GM21619 (cell line): ENCODE results near the gene MYORG.
"Not testable (repeated sequence)": the region's sequence is repeated elsewhere in the genome, so short reads cannot be mapped to it uniquely, and the experiment has no call there.

Experiments used
- ATAC-seq: cut with Tn5 transposase; IDR thresholded peaks from one replicate; pipeline ENCODE4 v1.9.1; 2021; ENCODE audit not compliant: unreplicated experiment

Gene MYORG

DNA sequence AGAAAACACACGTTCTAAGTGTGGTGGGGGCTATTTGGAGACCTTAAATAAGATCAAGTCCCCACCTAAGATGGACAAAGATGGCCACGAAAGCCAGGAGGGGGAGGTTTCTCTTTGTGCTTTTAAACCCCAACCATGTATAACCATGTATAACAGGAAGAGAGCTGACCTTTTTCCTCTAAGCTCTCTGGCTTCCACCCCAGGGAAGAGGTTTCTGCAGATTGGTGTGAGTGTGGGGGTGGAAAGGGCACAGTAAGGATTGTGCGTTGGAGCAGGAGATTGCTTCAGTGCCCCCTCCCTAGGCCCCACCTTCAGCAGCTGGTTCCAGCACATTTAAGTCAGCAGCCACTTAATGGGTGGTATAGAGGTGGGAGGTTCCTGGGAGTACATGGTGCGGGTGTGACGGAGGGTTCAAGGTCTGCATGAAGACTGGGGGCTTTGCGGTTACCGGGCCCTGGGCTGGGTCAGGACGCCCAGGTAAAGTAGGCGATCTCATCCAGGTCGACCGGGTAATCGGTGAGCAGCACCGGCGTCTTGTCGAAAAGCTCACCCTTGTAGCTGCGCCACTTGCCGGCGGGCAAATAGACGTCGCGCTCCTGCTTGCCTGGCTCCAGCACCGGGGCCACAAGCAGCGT lies 6.2 kb downstream of the MYORG start:
- ATAC-seq = no peak

- no peak for ATAC-seq
These were observed 7.1 kb downstream of the MYORG start for GRCh38 chr9:34369636-34370035.

GRCh38 chr9:34368796-34369195 lies 7.9 kb downstream of the MYORG start:
- not testable (repeated sequence) for ATAC-seq

DNA sequence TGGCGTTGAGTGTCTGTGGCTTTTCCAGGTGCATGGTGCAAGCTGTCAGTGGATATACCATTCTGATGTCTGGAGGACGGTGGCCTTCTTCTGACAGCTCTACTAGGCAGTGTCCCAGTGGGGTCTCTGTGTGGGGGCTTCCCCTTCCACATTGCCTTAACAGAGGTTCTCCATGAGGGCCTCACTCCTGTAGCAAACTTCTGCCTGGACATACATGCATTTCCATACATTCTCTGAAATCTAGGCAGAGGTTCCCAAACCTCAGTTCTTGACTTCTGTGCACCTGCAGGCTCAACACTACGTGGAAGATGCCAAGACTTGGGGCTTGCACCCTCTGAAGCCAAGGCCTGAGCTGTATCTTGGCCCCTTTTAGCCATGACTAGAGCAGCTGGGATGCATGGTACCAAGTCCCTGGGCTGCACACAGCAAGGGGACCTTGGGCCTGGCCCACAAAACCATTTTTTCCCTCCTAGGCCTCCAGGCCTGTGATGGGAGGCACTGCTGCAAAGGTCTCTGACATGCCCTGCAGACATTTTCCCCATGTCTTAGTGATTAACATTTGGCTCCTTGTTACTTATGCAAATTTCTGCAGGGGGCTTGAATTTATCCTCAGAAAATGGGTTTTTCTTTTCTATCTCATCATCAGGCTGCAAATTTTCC lies 8.8 kb downstream of the MYORG start:
- not testable (repeated sequence) for ATAC-seq

GRCh38 chr9:34366365-34366764 lies 10.3 kb downstream of the MYORG start:
- ATAC-seq = no peak

GRCh38 chr9:34365282-34365681 lies 11.4 kb downstream of the MYORG start:
- ATAC-seq = no peak

DNA sequence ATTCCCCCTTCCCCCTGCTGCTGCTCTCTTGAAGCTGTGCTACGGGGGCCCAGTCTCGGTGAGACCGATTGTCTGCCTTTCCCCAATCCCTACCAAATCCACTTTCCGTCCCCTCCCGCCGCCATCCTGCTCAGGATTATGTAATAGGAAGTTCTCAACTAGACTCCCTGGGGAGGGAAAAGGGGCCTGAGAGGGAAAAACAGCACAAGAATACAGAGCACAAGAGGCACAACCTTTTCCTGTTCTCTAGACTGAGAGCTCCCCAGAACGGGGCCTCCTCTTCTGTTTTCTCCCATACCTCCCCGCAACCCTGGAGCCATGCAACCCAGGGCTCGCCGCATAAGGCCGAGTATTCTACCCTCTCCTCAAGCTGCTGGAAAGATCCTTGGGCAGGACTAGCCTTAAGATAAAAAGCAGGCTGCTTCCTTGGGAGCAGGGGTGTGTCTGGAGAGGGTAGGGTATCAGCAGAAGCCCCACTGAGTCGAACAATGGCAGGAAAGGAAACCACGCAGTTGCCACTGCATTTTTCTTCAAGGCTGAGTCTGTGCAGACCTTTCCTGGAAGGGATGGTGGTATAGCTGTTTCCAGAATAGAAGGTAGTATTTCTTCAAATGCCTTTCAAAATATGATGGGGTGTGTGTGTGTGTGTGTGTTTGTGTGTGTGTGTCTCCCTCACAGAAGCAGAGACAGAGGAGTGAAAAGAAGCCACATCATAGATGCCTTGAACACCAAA lies 12.9 kb downstream of the MYORG start:
- ATAC-seq = no peak

DNA sequence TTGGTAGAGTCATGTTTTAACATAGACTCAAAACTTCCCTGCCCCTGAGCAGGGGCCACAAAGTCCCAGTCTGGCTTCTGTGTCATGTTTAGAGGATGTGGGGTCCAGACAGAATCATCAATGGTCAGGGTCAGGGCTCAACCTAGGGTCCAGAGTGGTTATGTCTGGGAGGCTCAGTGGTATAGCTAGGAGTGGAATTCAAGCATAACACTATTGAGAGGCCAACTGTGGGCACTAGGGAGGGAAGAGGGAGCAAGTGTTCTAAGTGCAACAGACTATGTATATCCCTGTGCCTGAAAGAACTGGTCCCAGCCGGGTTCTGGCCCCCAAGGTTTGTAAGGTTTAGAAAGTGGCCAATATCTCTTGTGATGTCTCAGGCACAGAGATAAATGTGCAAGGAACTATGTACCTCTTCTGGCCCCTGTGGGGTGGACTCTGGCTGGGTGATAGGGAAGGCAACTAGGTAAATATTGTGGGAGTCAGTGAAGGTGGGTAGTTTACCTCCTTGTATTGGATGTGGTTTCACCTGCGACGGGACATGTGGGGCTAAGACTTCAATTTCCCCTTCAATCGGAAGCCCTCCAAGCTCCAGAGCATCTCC lies 14.0 kb downstream of the MYORG start:
- ATAC-seq = no peak

- not testable (repeated sequence) for ATAC-seq
These were observed 23.7 kb downstream of the MYORG start for GRCh38 chr9:34352957-34353356.

GRCh38 chr9:34352122-34352652 lies 24.5 kb downstream of the MYORG start:
- not testable (repeated sequence) for ATAC-seq

GRCh38 chr9:34349324-34349723 lies 27.4 kb downstream of the MYORG start:
- no peak for ATAC-seq

DNA sequence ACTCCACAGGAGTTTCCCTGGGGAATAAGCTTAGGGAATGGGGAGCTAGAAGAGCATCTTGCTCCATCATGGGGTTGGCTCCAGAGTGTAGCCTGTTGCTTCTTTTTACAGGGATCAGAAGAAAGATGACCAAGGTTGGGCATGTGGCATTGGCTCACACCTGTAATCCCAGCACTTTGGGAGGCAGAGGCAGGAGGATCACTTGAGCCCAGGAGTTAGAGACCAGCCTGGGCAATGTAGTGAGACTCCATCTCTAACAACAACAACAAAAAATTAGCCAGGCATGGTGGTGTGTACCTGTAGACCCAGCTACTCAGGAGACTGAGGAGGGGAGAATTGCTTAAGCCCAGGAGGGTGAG lies 28.9 kb downstream of the MYORG start:
- no peak for ATAC-seq

GRCh38 chr9:34346873-34347799 lies 29.6 kb downstream of the MYORG start:
- ATAC-seq = no peak

DNA sequence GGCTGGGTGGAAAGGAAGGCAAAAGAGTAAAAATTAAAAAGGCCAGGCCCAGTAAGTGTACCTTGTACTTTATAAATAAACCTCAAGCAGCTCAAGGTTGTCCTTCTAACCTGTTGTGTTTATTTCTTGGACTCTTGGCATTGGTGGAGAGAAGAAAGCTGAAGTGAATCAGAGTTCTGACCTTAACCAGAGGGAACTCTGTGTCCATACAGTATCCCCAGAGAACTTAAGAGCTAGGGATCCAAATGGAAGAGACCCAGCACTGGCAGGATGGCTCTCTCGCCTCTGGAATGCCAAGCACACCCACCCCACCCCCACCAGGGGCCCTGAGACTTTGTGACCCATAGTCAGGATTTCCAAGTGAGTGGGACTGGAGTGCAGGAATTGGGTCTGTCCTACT lies 33.1 kb downstream of the MYORG start:
- no peak for ATAC-seq

DNA sequence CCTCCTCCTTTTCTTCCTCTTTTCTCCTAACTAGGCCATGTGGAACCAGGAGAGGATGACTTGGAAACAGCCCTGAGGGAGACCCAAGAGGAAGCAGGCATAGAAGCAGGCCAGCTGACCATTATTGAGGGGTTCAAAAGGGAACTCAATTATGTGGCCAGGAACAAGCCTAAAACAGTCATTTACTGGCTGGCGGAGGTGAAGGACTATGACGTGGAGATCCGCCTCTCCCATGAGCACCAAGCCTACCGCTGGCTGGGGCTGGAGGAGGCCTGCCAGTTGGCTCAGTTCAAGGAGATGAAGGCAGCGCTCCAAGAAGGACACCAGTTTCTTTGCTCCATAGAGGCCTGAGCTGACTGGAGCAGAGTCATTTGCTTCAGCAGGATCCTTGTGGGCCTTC lies 33.6 kb downstream of the MYORG start:
- ATAC-seq = no peak

DNA sequence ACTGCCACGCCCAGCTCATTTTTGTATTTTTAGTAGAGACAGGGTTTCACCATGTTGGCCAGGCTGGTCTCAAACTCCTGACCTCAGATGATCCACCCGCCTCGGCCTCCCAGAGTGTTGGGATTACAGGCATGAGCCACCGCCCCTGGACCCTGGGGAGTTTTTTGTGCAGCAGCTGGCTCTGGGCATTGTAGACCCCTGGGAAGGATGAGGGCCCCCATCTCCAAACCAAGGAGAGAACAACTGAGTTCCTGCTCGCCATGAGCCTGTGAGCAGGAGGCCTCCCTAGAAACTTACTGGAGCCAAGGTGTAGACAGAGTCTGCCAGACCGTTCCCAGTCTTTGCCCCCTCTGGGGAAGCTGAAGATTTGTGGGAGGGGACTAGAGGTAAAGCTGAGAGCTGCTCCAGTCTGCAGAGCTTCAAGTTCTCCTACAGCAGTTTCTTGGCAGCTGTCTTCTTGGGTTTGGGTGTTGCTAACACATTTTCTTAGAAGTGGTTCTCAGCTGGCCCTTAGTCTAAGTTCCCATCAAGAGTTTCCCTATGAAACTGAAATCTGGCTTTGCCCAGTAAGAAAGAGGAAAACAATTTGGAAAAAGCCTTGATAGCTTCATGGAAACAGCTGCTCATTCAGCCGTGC lies 34.9 kb downstream of the MYORG start:
- no peak for ATAC-seq

- ATAC-seq = no peak
These were observed 37.9 kb downstream of the MYORG start for GRCh38 chr9:34338665-34339385.

- ATAC-seq = not testable (repeated sequence)
These were observed 38.6 kb downstream of the MYORG start for GRCh38 chr9:34338079-34338478.

- no peak for ATAC-seq
These were observed 39.3 kb downstream of the MYORG start for GRCh38 chr9:34337403-34337802.
